Psoas muscle (tissue), 8 donors: Measurements from ENCODE around the gene HGF. TPM values are rescaled to one million over a fixed set of nuclear protein-coding genes. Genes with fewer than 3 reads are reported as not detected.

Experiments
- ATAC-seq, 4 donors: fragments of 200-7000 bp; cut with Tn5 transposase; one replicate each; pipeline ENCODE4 v1.9.1; 2020; ENCODE audit warnings: moderate library complexity in 3 of 4, mild to moderate bottlenecking in 2 of 4
- DNase-seq, 2 donors: peaks; one replicate each; pipeline ENCODE4 v3.0.0-alpha.2; 2020
- H3K27ac ChIP-seq: fragments of 200-600 bp; one replicate; pipeline ENCODE4 v1.8.0; 2022
- H3K27me3 ChIP-seq, 3 donors: fragments of 200-600 bp in 1 of 3; one replicate each; pipeline versions ENCODE4 v1.6.1 to v1.8.0; 2013 to 2022; ENCODE audit warnings: low read length in 2 of 3, mild to moderate bottlenecking in 2 of 3, moderate library complexity in 1 of 3; ENCODE audit not compliant: insufficient read depth in 3 of 3
- H3K36me3 ChIP-seq, 2 donors: fragments of 200-600 bp in 1 of 2; one replicate each; pipeline versions ENCODE4 v1.6.1 to v1.8.0; 2013 to 2022; ENCODE audit warnings: low read depth in 1 of 2, mild to moderate bottlenecking in 1 of 2, moderate library complexity in 1 of 2; ENCODE audit not compliant: insufficient read depth in 1 of 2
- H3K4me1 ChIP-seq: fragments of 200-600 bp; one replicate; pipeline ENCODE4 v1.8.0; 2022
- H3K4me3 ChIP-seq: fragments of 200-600 bp; one replicate; pipeline ENCODE4 v1.8.0; 2022; ENCODE audit warnings: mild to moderate bottlenecking
- H3K9me3 ChIP-seq: fragments of 200-600 bp; one replicate; pipeline ENCODE4 v1.8.0; 2022
- WGBS, 3 donors: extraction: QIAGEN DNeasy Blood & Tissue Kit; methylation state at CpG; one replicate each; pipeline versions ENCODE4 v1.1.6 to v1.1.7; 2013; 5-methylcytosine and 5-hydroxymethylcytosine counted together
- intact Hi-C, 2 donors: fragments of 100-400 bp; cut with DNase I; formaldehyde crosslinking; loops; one replicate each; pipeline versions ENCODE4 v1.11.0 to v1.14.2; 2022
- polyA plus RNA-seq, 3 donors: library from polyadenylated mRNA; stranded (reverse); fragments of 200-250 nt; gene quantifications; one replicate each; pipeline ENCODE4 v1.2.3, GENCODE V29; 2013
- total RNA-seq, 4 donors: library from RNA; stranded (reverse); fragmentation: NEBNext Ultra II Directional in 2 of 4; extraction: Animal tissue kit (Norgen Biotek cat#: 25700) in 2 of 4; gene quantifications; one replicate each; pipeline versions ENCODE4 v1.2.1 to v1.2.4, GENCODE V29; 2021 to 2023
- TF ChIP-seq, protein P1 (sequence below): fragments of 200-600 bp; IDR thresholded peaks from one replicate; pipeline ENCODE4 v1.8.0; 2022; ENCODE audit warnings: antibody characterized with exemption
- donor health status: healthy with polysubstance abuse.
- donor health status: DM: no; HTN: no; CAD: no; lungs with moderate emphysema.
- donor health status: Bipolar disorder and iron deficiency.
- donor health status: healthy.
- donor health status: DM: yes; HTN: yes; CAD: no.
- donor health status: DM: no; HTN: no; CAD: no.
- donor health status: DM: no; HTN: no; CAD: no.
- donor health status: DM: yes; HTN: yes; CAD: no.

The HGF gene
- total and polyA plus RNA-seq, 7 donors: 0.25 to 3.7 (median 0.78) TPM

- no peak overlapping the region for H3K4me3 ChIP-seq
- H3K36me3 ChIP-seq: no peaks in the 10 kb centered on the region
- no peaks in the 10 kb centered on the region for H3K4me1 ChIP-seq
- no peak overlapping the region for H3K27ac ChIP-seq
- no peaks in the 10 kb centered on the region for H3K9me3 ChIP-seq
- TF ChIP-seq, protein P1, sequence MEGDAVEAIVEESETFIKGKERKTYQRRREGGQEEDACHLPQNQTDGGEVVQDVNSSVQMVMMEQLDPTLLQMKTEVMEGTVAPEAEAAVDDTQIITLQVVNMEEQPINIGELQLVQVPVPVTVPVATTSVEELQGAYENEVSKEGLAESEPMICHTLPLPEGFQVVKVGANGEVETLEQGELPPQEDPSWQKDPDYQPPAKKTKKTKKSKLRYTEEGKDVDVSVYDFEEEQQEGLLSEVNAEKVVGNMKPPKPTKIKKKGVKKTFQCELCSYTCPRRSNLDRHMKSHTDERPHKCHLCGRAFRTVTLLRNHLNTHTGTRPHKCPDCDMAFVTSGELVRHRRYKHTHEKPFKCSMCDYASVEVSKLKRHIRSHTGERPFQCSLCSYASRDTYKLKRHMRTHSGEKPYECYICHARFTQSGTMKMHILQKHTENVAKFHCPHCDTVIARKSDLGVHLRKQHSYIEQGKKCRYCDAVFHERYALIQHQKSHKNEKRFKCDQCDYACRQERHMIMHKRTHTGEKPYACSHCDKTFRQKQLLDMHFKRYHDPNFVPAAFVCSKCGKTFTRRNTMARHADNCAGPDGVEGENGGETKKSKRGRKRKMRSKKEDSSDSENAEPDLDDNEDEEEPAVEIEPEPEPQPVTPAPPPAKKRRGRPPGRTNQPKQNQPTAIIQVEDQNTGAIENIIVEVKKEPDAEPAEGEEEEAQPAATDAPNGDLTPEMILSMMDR: no peak
- H3K27me3 ChIP-seq: no peaks in the 10 kb centered on the region
- ATAC-seq: no peak
- WGBS, 3 donors: 59 to 69% (median 63%) methylated on average over 5 of the region's 5 CpGs
- intact Hi-C loops: no loop called here
- DNase-seq: no peak
These were observed 7.2 kb upstream of the HGF start for GRCh38 chr7:81776948-81777630.

GRCh38 chr7:81776161-81776560, 6.3 kb upstream of the HGF start:
- DNase-seq (no peak), ATAC-seq (no peak)
- Histone ChIP-seq H3K4me1 (no peaks in the 10 kb centered on the region), H3K4me3 (no peak overlapping the region), H3K27me3 (no peaks in the 10 kb centered on the region), H3K36me3 (no peaks in the 10 kb centered on the region), H3K9me3 (no peaks in the 10 kb centered on the region), H3K27ac (no peak overlapping the region)
- 71 to 87% (median 81%) methylated on average over 1 of the region's 1 CpG for WGBS, 3 donors
- intact Hi-C loops: no loop called here
- TF ChIP-seq, protein P1: no peak

- Histone ChIP-seq H3K4me1 (no peaks in the 10 kb centered on the region), H3K9me3 (no peaks in the 10 kb centered on the region), H3K27me3 (no peaks in the 10 kb centered on the region), H3K36me3 (no peaks in the 10 kb centered on the region), H3K4me3 (no peak overlapping the region), H3K27ac (no peak overlapping the region)
- TF ChIP-seq, protein P1: no peak
- intact Hi-C loops: no loop called here
- DNase-seq (no peak), ATAC-seq (no peak)
- WGBS, 3 donors: 82 to 84% (median 83%) methylated on average over 2 of the region's 2 CpGs
These were observed 5.7 kb upstream of the HGF start for GRCh38 chr7:81775560-81775959.

- no peaks in the 10 kb centered on the region for H3K9me3 ChIP-seq
- intact Hi-C loops: no loop called here
- no peaks in the 10 kb centered on the region for H3K27me3 ChIP-seq
- WGBS, 3 donors: 87 to 92% (median 89%) methylated on average over 5 of the region's 5 CpGs
- no peaks in the 10 kb centered on the region for H3K4me1 ChIP-seq
- ATAC-seq (no peak), DNase-seq (no peak)
- H3K36me3 ChIP-seq: no peaks in the 10 kb centered on the region
- no peak overlapping the region for H3K27ac ChIP-seq
- H3K4me3 ChIP-seq: no peak overlapping the region
- TF ChIP-seq, protein P1: no peak
These were observed 4.7 kb upstream of the HGF start for GRCh38 chr7:81774551-81774950.

GRCh38 chr7:81770728-81771223, 929 bp upstream of the HGF start:
- Histone ChIP-seq H3K9me3 (no peaks in the 10 kb centered on the region), H3K4me3 (peak overlapping the region; percentile 54), H3K27me3 (peaks cover 0 to 3% (median 0%) of the 10 kb centered on the region in 3 donors), H3K27ac (no peak overlapping the region), H3K36me3 (no peaks in the 10 kb centered on the region), H3K4me1 (no peaks in the 10 kb centered on the region)
- intact Hi-C loops: no loop called here
- TF ChIP-seq, protein P1: no peak
- 67 to 74% (median 73%) methylated on average over 7 of the region's 7 CpGs for WGBS, 3 donors
- ATAC-seq: no peak
- DNase-seq: no peak
